Measurements from ENCODE around the gene YBX3. TPM values are rescaled to one million over a fixed set of nuclear protein-coding genes. Genes with fewer than 3 reads are reported as not detected.
A peak's percentile ranks its signal among the peaks of the same experiment; 100 is the strongest.
"Not testable (repeated sequence)": the region's sequence is repeated elsewhere in the genome, so short reads cannot be mapped to it uniquely, and the experiment has no call there.

YBX3 gene
- total and polyA plus RNA-seq, 2 donors from 2014 or later: 86.9 to 347 TPM

DNA sequence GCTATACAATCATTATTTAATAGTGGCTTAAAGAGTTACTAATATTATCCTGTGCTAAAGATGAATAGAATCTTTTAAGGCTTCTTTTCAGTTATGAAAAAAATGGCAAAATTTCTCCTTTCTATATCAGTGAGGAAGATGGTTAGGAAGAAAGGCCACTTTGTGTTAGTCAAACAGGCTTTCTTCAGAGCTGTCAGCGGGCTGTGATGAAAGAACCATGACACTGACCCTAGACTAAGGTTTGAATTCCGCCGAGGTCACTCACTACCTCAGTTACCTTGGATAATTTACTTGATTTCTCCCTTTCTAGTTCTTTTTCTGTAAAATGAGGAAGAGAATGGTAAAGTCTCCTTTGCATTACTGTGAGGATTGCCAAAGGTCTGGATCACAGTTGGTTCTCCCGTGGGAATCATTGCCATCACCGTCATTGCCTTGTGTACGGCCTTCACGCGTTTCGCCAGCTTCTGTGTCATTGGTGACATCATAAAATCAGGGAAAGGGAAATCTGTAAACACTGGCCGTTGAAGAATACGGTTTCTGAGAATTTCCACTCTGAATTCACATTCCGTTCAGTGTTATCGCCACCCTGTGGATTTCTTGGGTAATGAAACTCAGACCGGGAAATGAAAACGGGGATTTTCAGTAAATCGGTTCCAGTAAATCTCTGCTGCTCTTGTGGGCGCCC, 26.7 kb upstream of the YBX3 start:
- Histone ChIP-seq H3K4me1 (ENCODE audit: control insufficient read depth in 2 of 3, insufficient read depth in 2 of 3, low read depth in 1 of 3, low read length in 3 of 3) (no peaks in the 10 kb centered on the region), H3K27me3 (ENCODE audit: control insufficient read depth, insufficient read depth, low read length) (no peaks in the 10 kb centered on the region), H3K9ac (ENCODE audit: low read length in 3 of 3) (peak overlapping the region; percentile 20 to 58 (median 58)), H3K36me3 (ENCODE audit: control insufficient read depth in 2 of 3, insufficient read depth in 3 of 3, low read length in 3 of 3) (no peaks in the 10 kb centered on the region), H3K9me3 (ENCODE audit: control insufficient read depth in 2 of 3, insufficient read depth in 1 of 3, low read length in 3 of 3) (no peaks in the 10 kb centered on the region), H3K4me3 (ENCODE audit: low read length in 3 of 3) (peak overlapping the region; percentile 63 to 74 (median 70)), H3K27ac (ENCODE audit: low read depth in 2 of 2, low read length in 2 of 2) (no peak overlapping the region)
- intact Hi-C loops (cut with DNase I): no loop called here
- TF ChIP-seq, protein P1, sequence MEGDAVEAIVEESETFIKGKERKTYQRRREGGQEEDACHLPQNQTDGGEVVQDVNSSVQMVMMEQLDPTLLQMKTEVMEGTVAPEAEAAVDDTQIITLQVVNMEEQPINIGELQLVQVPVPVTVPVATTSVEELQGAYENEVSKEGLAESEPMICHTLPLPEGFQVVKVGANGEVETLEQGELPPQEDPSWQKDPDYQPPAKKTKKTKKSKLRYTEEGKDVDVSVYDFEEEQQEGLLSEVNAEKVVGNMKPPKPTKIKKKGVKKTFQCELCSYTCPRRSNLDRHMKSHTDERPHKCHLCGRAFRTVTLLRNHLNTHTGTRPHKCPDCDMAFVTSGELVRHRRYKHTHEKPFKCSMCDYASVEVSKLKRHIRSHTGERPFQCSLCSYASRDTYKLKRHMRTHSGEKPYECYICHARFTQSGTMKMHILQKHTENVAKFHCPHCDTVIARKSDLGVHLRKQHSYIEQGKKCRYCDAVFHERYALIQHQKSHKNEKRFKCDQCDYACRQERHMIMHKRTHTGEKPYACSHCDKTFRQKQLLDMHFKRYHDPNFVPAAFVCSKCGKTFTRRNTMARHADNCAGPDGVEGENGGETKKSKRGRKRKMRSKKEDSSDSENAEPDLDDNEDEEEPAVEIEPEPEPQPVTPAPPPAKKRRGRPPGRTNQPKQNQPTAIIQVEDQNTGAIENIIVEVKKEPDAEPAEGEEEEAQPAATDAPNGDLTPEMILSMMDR (IDR thresholded peaks at IDR 0.05; ENCODE audit: borderline replicate concordance, extremely low read depth, insufficient read depth): peak; percentile 81
- DNase-seq: peak in 4 of 5 donors; percentile 79 to 96 (median 90)
- FAIRE-seq: peak; percentile 98

DNA sequence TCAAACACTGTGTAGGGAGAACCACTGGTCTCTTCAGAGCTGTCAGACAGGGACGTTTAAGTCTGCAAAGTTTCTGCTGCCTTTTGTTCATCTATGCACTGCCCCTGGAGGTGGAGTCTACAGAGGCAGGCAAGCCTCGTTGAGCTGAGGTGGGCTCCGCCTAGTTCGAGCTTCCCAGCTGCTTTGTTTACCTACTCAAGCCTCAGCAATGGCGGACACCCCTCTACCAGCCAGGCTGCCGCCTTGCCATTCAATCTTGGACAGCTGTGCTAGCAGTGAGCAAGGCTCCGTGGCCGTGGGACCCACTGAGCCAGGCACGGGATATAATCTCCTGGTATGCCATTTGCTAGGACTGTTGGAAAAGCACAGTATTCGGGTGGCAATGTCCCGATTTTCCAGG, 24.6 kb upstream of the YBX3 start:
- TF ChIP-seq, protein P1 (IDR thresholded peaks at IDR 0.05; ENCODE audit: borderline replicate concordance, extremely low read depth, insufficient read depth): no peak
- no peak overlapping the region for H3K27ac ChIP-seq (ENCODE audit: low read depth in 2 of 2, low read length in 2 of 2)
- H3K9ac ChIP-seq (ENCODE audit: low read length in 3 of 3): no peak overlapping the region
- H3K27me3 ChIP-seq (ENCODE audit: control insufficient read depth, insufficient read depth, low read length): no peaks in the 10 kb centered on the region
- no peaks in the 10 kb centered on the region for H3K4me1 ChIP-seq (ENCODE audit: control insufficient read depth in 2 of 3, insufficient read depth in 2 of 3, low read depth in 1 of 3, low read length in 3 of 3)
- no peak overlapping the region for H3K4me3 ChIP-seq (ENCODE audit: low read length in 3 of 3)
- DNase-seq (no peak), FAIRE-seq (no peak)
- intact Hi-C loops (cut with DNase I): no loop called here
- H3K36me3 ChIP-seq (ENCODE audit: control insufficient read depth in 2 of 3, insufficient read depth in 3 of 3, low read length in 3 of 3): no peaks in the 10 kb centered on the region
- no peaks in the 10 kb centered on the region for H3K9me3 ChIP-seq (ENCODE audit: control insufficient read depth in 2 of 3, insufficient read depth in 1 of 3, low read length in 3 of 3)

DNA sequence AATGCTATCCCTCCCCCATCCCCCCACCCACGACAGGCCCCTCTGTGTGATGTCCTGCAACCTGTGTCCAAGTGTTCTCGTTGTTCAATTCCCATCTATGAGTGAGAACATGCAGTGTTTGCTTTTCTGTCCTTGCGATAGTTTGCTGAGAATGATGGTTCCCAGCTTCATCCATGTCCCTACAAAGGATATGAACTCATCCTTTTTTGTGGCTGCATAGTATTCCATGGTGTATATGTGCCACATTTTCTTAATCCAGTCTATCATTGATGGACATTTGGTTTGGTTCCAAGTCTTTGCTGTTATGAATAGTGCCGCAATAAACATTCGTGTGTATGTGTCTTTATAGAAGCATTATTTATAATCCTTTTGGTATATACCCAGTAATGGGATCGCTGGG, 20.3 kb upstream of the YBX3 start:
- H3K4me1 ChIP-seq (ENCODE audit: control insufficient read depth in 2 of 3, insufficient read depth in 2 of 3, low read depth in 1 of 3, low read length in 3 of 3); H3K36me3 ChIP-seq (ENCODE audit: control insufficient read depth in 2 of 3, insufficient read depth in 3 of 3, low read length in 3 of 3); H3K27me3 ChIP-seq (ENCODE audit: control insufficient read depth, insufficient read depth, low read length); H3K4me3 ChIP-seq (ENCODE audit: low read length in 3 of 3); H3K9ac ChIP-seq (ENCODE audit: low read length in 3 of 3); H3K9me3 ChIP-seq (ENCODE audit: control insufficient read depth in 2 of 3, insufficient read depth in 1 of 3, low read length in 3 of 3); DNase-seq; intact Hi-C loops (cut with DNase I); H3K27ac ChIP-seq (ENCODE audit: low read depth in 2 of 2, low read length in 2 of 2); FAIRE-seq: not testable (repeated sequence)

DNA sequence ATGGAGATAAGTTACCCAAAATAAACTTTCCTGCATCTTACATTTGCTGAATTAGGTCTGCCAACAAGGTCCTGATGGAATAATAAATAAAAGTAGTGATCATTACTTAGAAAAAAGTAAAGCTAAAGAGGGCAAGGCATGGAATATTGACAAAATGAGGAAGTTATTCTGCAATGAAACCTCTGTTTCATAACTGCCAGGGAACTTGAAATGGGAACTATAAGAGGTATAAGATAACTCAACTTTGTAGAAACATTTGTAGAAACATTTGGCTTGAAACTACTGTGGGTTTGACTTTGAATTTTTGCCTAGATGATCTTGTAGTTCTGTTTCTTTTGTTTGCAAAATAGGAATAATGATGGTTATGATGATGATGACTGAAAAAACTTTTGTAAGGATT, 18.7 kb upstream of the YBX3 start:
- no peak for DNase-seq
- Histone ChIP-seq H3K27ac (ENCODE audit: low read depth in 2 of 2, low read length in 2 of 2) (no peak overlapping the region), H3K27me3 (ENCODE audit: control insufficient read depth, insufficient read depth, low read length) (no peaks in the 10 kb centered on the region), H3K9ac (ENCODE audit: low read length in 3 of 3) (no peak overlapping the region), H3K4me3 (ENCODE audit: low read length in 3 of 3) (no peak overlapping the region), H3K4me1 (ENCODE audit: control insufficient read depth in 2 of 3, insufficient read depth in 2 of 3, low read depth in 1 of 3, low read length in 3 of 3) (no peaks in the 10 kb centered on the region), H3K9me3 (ENCODE audit: control insufficient read depth in 2 of 3, insufficient read depth in 1 of 3, low read length in 3 of 3) (no peaks in the 10 kb centered on the region), H3K36me3 (ENCODE audit: control insufficient read depth in 2 of 3, insufficient read depth in 3 of 3, low read length in 3 of 3) (no peaks in the 10 kb centered on the region)
- no peak for FAIRE-seq
- TF ChIP-seq, protein P1 (IDR thresholded peaks at IDR 0.05; ENCODE audit: borderline replicate concordance, extremely low read depth, insufficient read depth): no peak
- intact Hi-C loops (cut with DNase I): no loop called here
